IPS-18a (cell line): ENCODE results near the gene ACD.

Experiments
- H3K27ac ChIP-seq: one replicate; pipeline ENCODE4 v1.5.1; 2013; ENCODE audit warnings: low read length
- H3K27me3 ChIP-seq: one replicate; pipeline ENCODE4 v1.6.1; 2013; ENCODE audit warnings: mild to moderate bottlenecking, low read length; ENCODE audit not compliant: control insufficient read depth, insufficient read depth
- H3K36me3 ChIP-seq: one replicate; pipeline ENCODE4 v1.6.1; 2013; ENCODE audit warnings: low read depth, low read length; ENCODE audit not compliant: control insufficient read depth
- H3K4me1 ChIP-seq: one replicate; pipeline ENCODE4 v1.6.1; 2013; ENCODE audit warnings: low read depth, low read length; ENCODE audit not compliant: control insufficient read depth
- H3K4me3 ChIP-seq: one replicate; pipeline ENCODE4 v1.5.1; 2013; ENCODE audit warnings: low read length
- H3K9ac ChIP-seq: one replicate; pipeline ENCODE4 v1.6.1; 2013; ENCODE audit warnings: mild to moderate bottlenecking, low read length, moderate library complexity
- H3K9me3 ChIP-seq: one replicate; pipeline ENCODE4 v1.6.1; 2013; ENCODE audit warnings: low read depth, low read length; ENCODE audit not compliant: control insufficient read depth

The ACD gene

GRCh38 chr16:67632415-67633172 is 27.5 kb downstream of the ACD start:
- Histone ChIP-seq H3K4me1 (no peaks in the 10 kb centered on the region), H3K27ac (no peak overlapping the region), H3K9me3 (no peaks in the 10 kb centered on the region), H3K4me3 (no peak overlapping the region), H3K27me3 (no peaks in the 10 kb centered on the region), H3K36me3 (peaks cover 61% of the 10 kb centered on the region), H3K9ac (no peak overlapping the region)

GRCh38 chr16:67628216-67628615 is 31.8 kb downstream of the ACD start:
- Histone ChIP-seq H3K4me1 (no peaks in the 10 kb centered on the region), H3K27me3 (no peaks in the 10 kb centered on the region), H3K9ac (no peak overlapping the region), H3K36me3 (peaks cover 71% of the 10 kb centered on the region), H3K9me3 (no peaks in the 10 kb centered on the region), H3K4me3 (no peak overlapping the region), H3K27ac (no peak overlapping the region)

DNA sequence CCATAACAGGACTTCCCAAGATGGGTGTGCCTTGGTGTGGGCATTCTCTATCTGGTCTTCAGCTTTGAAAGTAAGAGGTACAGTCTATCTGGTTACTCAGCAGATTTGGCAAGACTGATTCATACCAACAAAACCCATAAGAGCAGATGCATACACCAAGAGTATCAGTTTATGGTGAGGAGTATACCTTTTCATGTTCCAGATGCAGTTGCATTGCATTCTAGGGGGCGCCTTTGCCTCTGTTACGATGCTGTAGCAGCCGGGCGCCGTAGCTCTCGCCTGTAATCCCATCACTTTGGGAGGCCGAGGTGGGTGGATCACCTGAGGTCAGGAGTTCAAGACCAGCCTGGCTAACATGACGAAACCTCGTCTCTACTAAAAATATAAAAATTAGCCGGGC is 46.3 kb downstream of the ACD start:
- H3K4me1 ChIP-seq = no peaks in the 10 kb centered on the region
- no peaks in the 10 kb centered on the region for H3K9me3 ChIP-seq
- no peaks in the 10 kb centered on the region for H3K27me3 ChIP-seq
- no peak overlapping the region for H3K9ac ChIP-seq
- no peak overlapping the region for H3K27ac ChIP-seq
- H3K4me3 ChIP-seq = no peak overlapping the region
- H3K36me3 ChIP-seq = peaks cover 57% of the 10 kb centered on the region

GRCh38 chr16:67608364-67608763 is 51.7 kb downstream of the ACD start:
- Histone ChIP-seq H3K9ac (no peak overlapping the region), H3K36me3 (peaks cover 24% of the 10 kb centered on the region), H3K9me3 (no peaks in the 10 kb centered on the region), H3K4me1 (no peaks in the 10 kb centered on the region), H3K4me3 (no peak overlapping the region), H3K27me3 (no peaks in the 10 kb centered on the region), H3K27ac (no peak overlapping the region)
